GM12878 (cell line): ENCODE results near the gene DKKL1. TPM values are rescaled to one million over a fixed set of nuclear protein-coding genes. Genes with fewer than 3 reads are reported as not detected.

Source experiments
- ATAC-seq: fragments of 200-7000 bp; cut with Tn5 transposase; 3 replicates; pipeline ENCODE4 v1.9.1; 2020; ENCODE audit warnings: mild to moderate bottlenecking, moderate library complexity
- BruUV-seq: library from RNA; stranded (reverse); fragments of 400-500 nt; replicated peaks from 2 replicates; lab custom pipeline; 2021; lab: Mats Ljungman, UMichigan
- CTCF ChIA-PET: fragments of 300-600 bp; sonication (Branson Sonifier 250); formaldehyde crosslinking; extraction: SDS; loops from one replicate; lab custom pipeline; 2021; ENCODE audit warnings: inconsistent platforms; lab: Yijun Ruan, JAX
- POLR2A ChIA-PET: fragments of 350-600 bp; formaldehyde crosslinking; extraction: SDS; loops from one replicate; lab custom pipeline; 2021; ENCODE audit warnings: inconsistent platforms; lab: Charles Lee
- RAD21 ChIA-PET: fragments of 300-600 bp; sonication (Branson Sonifier 250); formaldehyde crosslinking; loops from one replicate; lab custom pipeline; 2023; ENCODE audit warnings: antibody characterized with exemption; ENCODE audit not compliant: unreplicated experiment; lab: Charles Lee
- SMC1A ChIA-PET: fragments of 300-600 bp; sonication (Branson Sonifier 250); formaldehyde crosslinking; loops from one replicate; lab custom pipeline; 2023; ENCODE audit not compliant: unreplicated experiment, uncharacterized antibody; lab: Charles Lee
- DNase-seq: peaks from one replicate; pipeline ENCODE4 v3.0.0-alpha.2; 2011; ENCODE audit warnings: low read depth, low spot score
- FAIRE-seq: peaks from 3 replicates; lab custom pipeline; 2011; peaks lifted over from hg19 to GRCh38; lab: Jason Lieb, UNC
- H2AFZ ChIP-seq: 2 replicates; pipeline ENCODE4 v1.6.0; 2011; ENCODE audit warnings: low read depth, low read length, control low read depth; ENCODE audit not compliant: control insufficient read depth
- H3K27ac ChIP-seq: 2 replicates; pipeline ENCODE4 v1.5.1; 2011; ENCODE audit warnings: control low read depth; ENCODE audit not compliant: control insufficient read depth, insufficient read depth
- H3K27me3 ChIP-seq, 2 experiments: replicated peaks in 1 of 2; 2 replicates each; pipeline versions ENCODE4 v1.6.0 to v1.6.1; 2011; ENCODE audit warnings: low read length in 1 of 2; ENCODE audit not compliant: control insufficient read depth in 2 of 2, insufficient read depth in 2 of 2
- H3K36me3 ChIP-seq, 2 experiments: 2 replicates each; pipeline ENCODE4 v1.5.1; 2011; ENCODE audit warnings: low read length in 1 of 2; ENCODE audit not compliant: control insufficient read depth in 2 of 2, insufficient read depth in 2 of 2
- H3K4me1 ChIP-seq: 2 replicates; pipeline ENCODE4 v1.6.1; 2011; ENCODE audit warnings: mild to moderate bottlenecking, low read length, moderate library complexity, mixed read lengths; ENCODE audit not compliant: control insufficient read depth, insufficient read depth
- H3K4me2 ChIP-seq: 2 replicates; pipeline ENCODE4 v1.6.0; 2011; ENCODE audit warnings: control low read depth; ENCODE audit not compliant: control insufficient read depth, insufficient read depth
- H3K4me3 ChIP-seq: fragments of 200-600 bp; sonication (generic); 2 replicates; pipeline ENCODE4 v1.5.1; 2016
- H3K79me2 ChIP-seq: 2 replicates; pipeline ENCODE4 v1.6.0; 2011; ENCODE audit warnings: low read length; ENCODE audit not compliant: control insufficient read depth, insufficient read depth
- H3K9ac ChIP-seq: 2 replicates; pipeline ENCODE4 v1.8.0; 2011; ENCODE audit warnings: low read length, control low read depth, mixed read lengths; ENCODE audit not compliant: control insufficient read depth, insufficient read depth
- H3K9me3 ChIP-seq: replicated peaks from 3 replicates; pipeline ENCODE4 v1.5.1; 2011; ENCODE audit warnings: mild to moderate bottlenecking, low read length; ENCODE audit not compliant: control insufficient read depth, insufficient read depth
- H4K20me1 ChIP-seq: 2 replicates; pipeline ENCODE4 v1.6.0; 2011; ENCODE audit not compliant: control insufficient read depth, insufficient read depth
- EED ChIP-seq: sonication (generic); IDR thresholded peaks from 2 replicates; pipeline ENCODE4 v1.6.1; 2016; ENCODE audit warnings: antibody characterized with exemption, low read depth
- KLF5 ChIP-seq: fragments of 450-650 bp; IDR thresholded peaks from 2 replicates; pipeline ENCODE4 v1.6.1; 2014; ENCODE audit warnings: mild to moderate bottlenecking; ENCODE audit not compliant: partially characterized antibody
- MEF2A ChIP-seq: IDR thresholded peaks from 2 replicates; pipeline ENCODE4 v1.6.1; 2011; ENCODE audit warnings: low read depth, mild to moderate bottlenecking, low read length, moderate library complexity; ENCODE audit not compliant: insufficient read depth
- POLR2A ChIP-seq: IDR thresholded peaks from 2 replicates; pipeline ENCODE4 v1.6.1; 2011; ENCODE audit warnings: low read depth, mild to moderate bottlenecking, low read length
- RAD21 ChIP-seq: IDR thresholded peaks from 2 replicates; pipeline ENCODE4 v1.6.1; 2011; ENCODE audit warnings: mild to moderate bottlenecking, low read depth, low read length, moderate library complexity; ENCODE audit not compliant: insufficient read depth
- TCF12 ChIP-seq: IDR thresholded peaks from 2 replicates; pipeline ENCODE4 v1.6.1; 2011; ENCODE audit warnings: low read depth, mild to moderate bottlenecking, low read length
- WGBS: methylation state at CpG from one replicate; pipeline ENCODE4 v1.1.6; 2016; ENCODE audit warnings: low lambda C conversion rate; ENCODE audit not compliant: insufficient replicate concordance, insufficient coverage; ENCODE audit errors: missing lambda C conversion rate; 5-methylcytosine and 5-hydroxymethylcytosine counted together
- in situ Hi-C: fragments of 300-500 bp; cut with MboI; formaldehyde crosslinking; loops from 9 replicates; pipeline ENCODE4 v1.14.3; 2018; ENCODE audit warnings: mixed read lengths
- intact Hi-C: fragments of 100-400 bp; cut with micrococcal nuclease; formaldehyde crosslinking; loops from one replicate; pipeline ENCODE4 v1.14.2; 2022; ENCODE audit not compliant: unreplicated experiment
- polyA plus RNA-seq, 11 experiments: library from polyadenylated mRNA; depleted of rRNA in 4 of 11; unstranded in 6 of 11; stranded (reverse) in 5 of 11; fragments of >200 nt; fragmentation: Nextera tagmentation in 4 of 11; fragmentation: Illumina TruSeq in 1 of 11; extraction: Ambion mirVana in 4 of 11; extraction: Trizol in 1 of 11; gene quantifications; 1 replicate in 1 of 11; 2 replicates in 10 of 11; pipeline versions ENCODE4 v1.2.1 to v1.2.3, GENCODE V29; 2011 to 2016; ENCODE audit warnings: inconsistent platforms in 2 of 11, missing spikeins in 2 of 11, low read depth in 1 of 11
- total RNA-seq, 4 experiments: library from RNA; depleted of rRNA in 3 of 4; stranded (reverse); fragments of >200 nt in 3 of 4; fragmentation: Illumina TruSeq in 1 of 4; extraction: Trizol in 1 of 4; gene quantifications; 2 replicates each; pipeline versions ENCODE4 v1.2.1 to v1.2.3, GENCODE V29; 2013 to 2021

Gene DKKL1
- total and polyA plus RNA-seq, 10 of the 15 experiments (the other 5 are each of a cell fraction or from before 2014, with no cell fraction given) = not detected

GRCh38 chr19:49357186-49357585, 6.5 kb upstream of the DKKL1 start (continued):
- no peak for TF ChIP-seq KLF5

DNA sequence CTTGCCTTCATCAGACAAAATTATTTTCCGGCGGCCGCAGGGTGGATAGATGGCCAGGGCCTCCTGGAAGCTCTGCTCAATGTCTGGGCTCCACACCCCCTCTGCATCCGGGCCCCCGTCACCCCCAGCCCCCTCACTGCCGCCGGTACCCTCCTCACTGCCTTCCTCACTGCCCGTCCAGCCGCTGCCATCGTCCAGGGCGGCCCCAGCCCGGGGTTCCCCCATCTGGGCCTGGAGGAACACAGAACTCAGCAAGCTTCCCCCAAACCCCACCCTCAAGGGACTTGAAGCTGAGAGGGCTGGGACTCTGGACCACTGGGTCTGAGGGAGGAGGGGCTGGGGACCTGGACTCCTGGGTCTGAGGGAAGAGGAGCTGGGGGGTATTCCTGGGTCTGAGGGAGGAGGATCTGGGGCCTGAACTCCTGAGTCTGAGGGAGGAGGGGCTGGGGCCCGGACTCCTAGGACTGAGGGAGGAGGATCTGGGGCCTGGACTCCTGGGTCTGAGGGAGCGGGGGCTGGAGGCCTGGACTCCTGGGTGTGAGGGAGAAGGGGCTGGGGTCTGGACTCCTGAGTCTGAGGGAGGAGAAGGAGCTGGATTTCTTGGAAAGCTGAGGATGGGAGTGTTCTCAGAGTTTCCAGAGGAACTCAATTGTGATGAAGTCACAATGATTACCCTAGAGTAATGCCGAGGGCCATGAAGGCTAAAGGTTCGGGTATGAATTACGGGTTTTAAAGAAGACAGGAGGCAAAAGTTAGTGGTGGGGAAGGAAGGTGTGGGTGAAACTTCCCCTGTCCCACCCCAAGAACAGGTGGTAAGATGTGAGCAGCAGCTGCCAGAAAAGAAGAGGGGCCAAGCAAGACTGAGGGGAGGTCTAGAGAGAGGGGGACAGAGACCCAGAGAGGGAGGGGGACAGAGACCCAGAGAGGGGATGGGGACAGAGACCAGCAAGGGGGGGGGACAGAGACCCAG, 3.5 kb upstream of the DKKL1 start:
- Histone ChIP-seq H3K9me3 (no peaks in the 10 kb centered on the region; the same call in 2 of the 3 replicates), H2AFZ (no peak overlapping the region)
- in situ Hi-C loops = no loop called here

More for the DNA sequence above, 3.5 kb upstream of the DKKL1 start:
- DNase-seq = no peak
- ChIA-PET SMC1A (interaction anchor here (0.8 kb wide), 1 partner anchor 9 kb away, joined by 3 read pairs; no protein-coding TSS in a partner anchor), RAD21 (interaction anchor here (0.6 to 1.1 kb wide), 2 partner anchors 34 to 572 kb away, joined by 3 to 6 read pairs; no protein-coding TSS in a partner anchor), POLR2A (interaction anchor here (0.5 to 0.7 kb wide), 4 partner anchors 20 to 99 kb away, joined by 3 to 6 read pairs (median 4); no protein-coding TSS in a partner anchor), CTCF (interaction anchor here (0.6 to 0.7 kb wide), 3 partner anchors 57 to 487 kb away, joined by 3 to 4 read pairs (median 3); no protein-coding TSS in a partner anchor)
- Histone ChIP-seq H3K4me3 (no peak overlapping the region), H3K4me2 (no peak overlapping the region), H3K36me3 (no peaks in the 10 kb centered on the region), H4K20me1 (no peaks in the 10 kb centered on the region), H3K4me1 (peaks cover 7% of the 10 kb centered on the region), H3K9ac (no peak overlapping the region), H3K27ac (no peak overlapping the region), H3K79me2 (no peaks in the 10 kb centered on the region), H3K27me3 (peaks cover 12 to 17% of the 10 kb centered on the region in 2 experiments; a peak in 3 of 4 replicates)
- 24% methylated on average over 13 of the region's 17 CpGs for WGBS
- no peak for FAIRE-seq
- intact Hi-C loops = no loop called here
- BruUV-seq = no TSS peak
- no peak for ATAC-seq
- TF ChIP-seq POLR2A (no peak), RAD21 (no peak), EED (no peak), MEF2A (no peak), TCF12 (0 out of 2 replicates have a peak, but pooled peaks have one; percentile 4)
